Esophagus squamous epithelium (tissue), 4 donors: ENCODE measurements around the gene ITCH.

ENCODE experiments used
- POLR2A ChIP-seq, 4 donors: fragments of 450-650 bp; IDR thresholded peaks; one replicate each; pipeline ENCODE4 v1.6.1; 2017; ENCODE audit warnings: antibody characterized with exemption in 4 of 4, mild to moderate bottlenecking in 4 of 4, moderate library complexity in 3 of 4
- TF ChIP-seq, protein P1 (sequence below), 6 experiments: fragments of 450-650 bp in 4 of 6; fragments of 200-600 bp in 2 of 6; sonication (generic) in 2 of 6; IDR thresholded peaks; one replicate each; pipeline ENCODE4 v1.5.1; 2016 to 2019; ENCODE audit warnings: antibody characterized with exemption in 6 of 6, mild to moderate bottlenecking in 4 of 6, moderate library complexity in 4 of 6

DNA sequence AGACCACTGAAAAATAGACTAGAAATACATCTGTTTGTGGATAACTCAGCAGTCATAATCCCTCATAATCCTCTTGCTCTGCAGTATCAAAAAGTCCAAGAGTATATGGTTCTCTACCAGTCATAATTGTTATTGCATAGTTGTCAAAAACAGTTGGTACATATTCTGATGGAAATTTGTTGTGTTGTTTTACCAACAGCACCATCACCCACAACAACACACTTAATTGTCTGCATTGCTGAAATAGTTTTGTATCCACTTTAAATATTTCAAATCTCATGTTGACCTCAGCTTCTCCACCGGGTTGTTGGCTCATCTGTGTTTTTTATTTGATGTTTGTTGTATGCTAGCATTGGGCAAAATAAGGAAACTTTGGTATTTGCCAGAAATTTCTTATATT is 39.4 kb downstream of the ITCH start:
- TF ChIP-seq, protein P1, sequence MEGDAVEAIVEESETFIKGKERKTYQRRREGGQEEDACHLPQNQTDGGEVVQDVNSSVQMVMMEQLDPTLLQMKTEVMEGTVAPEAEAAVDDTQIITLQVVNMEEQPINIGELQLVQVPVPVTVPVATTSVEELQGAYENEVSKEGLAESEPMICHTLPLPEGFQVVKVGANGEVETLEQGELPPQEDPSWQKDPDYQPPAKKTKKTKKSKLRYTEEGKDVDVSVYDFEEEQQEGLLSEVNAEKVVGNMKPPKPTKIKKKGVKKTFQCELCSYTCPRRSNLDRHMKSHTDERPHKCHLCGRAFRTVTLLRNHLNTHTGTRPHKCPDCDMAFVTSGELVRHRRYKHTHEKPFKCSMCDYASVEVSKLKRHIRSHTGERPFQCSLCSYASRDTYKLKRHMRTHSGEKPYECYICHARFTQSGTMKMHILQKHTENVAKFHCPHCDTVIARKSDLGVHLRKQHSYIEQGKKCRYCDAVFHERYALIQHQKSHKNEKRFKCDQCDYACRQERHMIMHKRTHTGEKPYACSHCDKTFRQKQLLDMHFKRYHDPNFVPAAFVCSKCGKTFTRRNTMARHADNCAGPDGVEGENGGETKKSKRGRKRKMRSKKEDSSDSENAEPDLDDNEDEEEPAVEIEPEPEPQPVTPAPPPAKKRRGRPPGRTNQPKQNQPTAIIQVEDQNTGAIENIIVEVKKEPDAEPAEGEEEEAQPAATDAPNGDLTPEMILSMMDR (IDR thresholded peaks at IDR 0.05), result no peak
- no peak for TF ChIP-seq POLR2A (IDR thresholded peaks at IDR 0.05)
